NT2/D1 (cell line): Measurements from ENCODE around the gene MYLIP.

ENCODE experiments used
- DNase-seq: peaks from one replicate; pipeline ENCODE4 v3.0.0-alpha.2; 2011; ENCODE audit warnings: low read depth, low spot score
- H3K27me3 ChIP-seq: 2 replicates; pipeline ENCODE4 v1.6.0; 2011; ENCODE audit warnings: mild to moderate bottlenecking; ENCODE audit not compliant: insufficient read length, insufficient read depth
- H3K36me3 ChIP-seq: 2 replicates; pipeline ENCODE4 v1.6.1; 2011; ENCODE audit warnings: mild to moderate bottlenecking, low read length, mixed read lengths; ENCODE audit not compliant: insufficient read depth, insufficient read length
- H3K4me1 ChIP-seq: 2 replicates; pipeline ENCODE4 v1.5.1; 2011; ENCODE audit not compliant: insufficient read depth, insufficient read length
- H3K4me3 ChIP-seq: 2 replicates; pipeline ENCODE4 v1.5.1; 2011; ENCODE audit warnings: low read depth; ENCODE audit not compliant: insufficient read length
- H3K9ac ChIP-seq: 2 replicates; pipeline ENCODE4 v1.6.0; 2011; ENCODE audit warnings: low read depth; ENCODE audit not compliant: insufficient read length
- H3K9me3 ChIP-seq: 2 replicates; pipeline ENCODE4 v1.5.1; 2011; ENCODE audit warnings: mild to moderate bottlenecking, low read length; ENCODE audit not compliant: insufficient read depth
- SUZ12 ChIP-seq: IDR thresholded peaks from 2 replicates; pipeline ENCODE4 v1.6.1; 2011; ENCODE audit not compliant: insufficient read length, insufficient read depth; ENCODE audit errors: extremely low read depth
- YY1 ChIP-seq: IDR thresholded peaks from 2 replicates; pipeline ENCODE4 v1.6.1; 2011; ENCODE audit not compliant: insufficient read length, insufficient read depth
- ZNF274 ChIP-seq: IDR thresholded peaks from 2 replicates; pipeline ENCODE4 v1.6.1; 2011; ENCODE audit warnings: mild to moderate bottlenecking, low read depth, low read length

Gene MYLIP

DNA sequence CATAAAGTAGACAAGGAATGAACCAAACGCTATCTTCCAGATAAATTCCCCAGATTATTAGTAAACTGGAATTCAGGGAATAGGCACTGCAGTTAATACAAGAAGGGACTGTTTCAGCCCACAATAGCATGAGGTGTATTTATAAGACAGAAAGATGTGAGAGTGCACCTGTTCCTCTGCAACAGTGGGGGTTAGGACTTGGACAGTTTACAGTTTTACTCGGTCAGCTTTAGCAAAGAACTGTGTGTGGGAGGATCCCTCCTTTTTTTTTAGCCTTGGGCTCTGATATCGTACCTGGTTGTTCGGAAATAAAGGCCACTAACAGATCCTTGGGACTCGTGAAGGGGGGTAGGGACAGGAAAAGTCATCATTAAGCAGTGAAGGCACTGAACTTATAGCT lies 2.0 kb upstream of the MYLIP start:
- no peaks in the 10 kb centered on the region for H3K27me3 ChIP-seq
- H3K9ac ChIP-seq, result no peak overlapping the region
- DNase-seq, result no peak
- no peak overlapping the region for H3K4me3 ChIP-seq
- TF ChIP-seq SUZ12, result no peak
- TF ChIP-seq ZNF274, result no peak
- H3K9me3 ChIP-seq, result no peaks in the 10 kb centered on the region
- no peaks in the 10 kb centered on the region for H3K36me3 ChIP-seq
- no peaks in the 10 kb centered on the region for H3K4me1 ChIP-seq

DNA sequence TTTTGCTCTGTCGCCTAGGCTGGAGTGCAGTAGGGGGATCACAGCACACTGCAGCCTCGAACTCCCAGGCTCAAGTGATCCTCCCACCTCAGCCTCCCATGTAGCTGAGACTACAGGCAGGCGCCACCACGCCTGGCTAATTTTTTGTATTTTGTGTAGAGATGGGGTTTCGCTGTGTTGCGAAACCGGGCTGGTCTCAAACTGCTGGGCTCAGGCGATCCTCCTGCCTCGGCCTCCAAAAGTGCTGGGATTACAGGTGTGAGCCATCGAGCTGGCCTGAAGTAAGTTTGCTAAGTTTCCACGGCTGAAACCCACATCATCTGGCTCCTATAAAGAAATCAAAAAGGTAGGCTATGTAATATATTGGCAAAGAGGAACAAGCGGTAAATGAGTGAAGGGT lies 1.4 kb upstream of the MYLIP start:
- no peaks in the 10 kb centered on the region for H3K9me3 ChIP-seq
- H3K36me3 ChIP-seq, result no peaks in the 10 kb centered on the region
- TF ChIP-seq SUZ12 (no peak), ZNF274 (no peak), YY1 (no peak)
- H3K9ac ChIP-seq, result no peak overlapping the region
- DNase-seq, result no peak
- no peak overlapping the region for H3K4me3 ChIP-seq
- no peaks in the 10 kb centered on the region for H3K27me3 ChIP-seq
- no peaks in the 10 kb centered on the region for H3K4me1 ChIP-seq

DNA sequence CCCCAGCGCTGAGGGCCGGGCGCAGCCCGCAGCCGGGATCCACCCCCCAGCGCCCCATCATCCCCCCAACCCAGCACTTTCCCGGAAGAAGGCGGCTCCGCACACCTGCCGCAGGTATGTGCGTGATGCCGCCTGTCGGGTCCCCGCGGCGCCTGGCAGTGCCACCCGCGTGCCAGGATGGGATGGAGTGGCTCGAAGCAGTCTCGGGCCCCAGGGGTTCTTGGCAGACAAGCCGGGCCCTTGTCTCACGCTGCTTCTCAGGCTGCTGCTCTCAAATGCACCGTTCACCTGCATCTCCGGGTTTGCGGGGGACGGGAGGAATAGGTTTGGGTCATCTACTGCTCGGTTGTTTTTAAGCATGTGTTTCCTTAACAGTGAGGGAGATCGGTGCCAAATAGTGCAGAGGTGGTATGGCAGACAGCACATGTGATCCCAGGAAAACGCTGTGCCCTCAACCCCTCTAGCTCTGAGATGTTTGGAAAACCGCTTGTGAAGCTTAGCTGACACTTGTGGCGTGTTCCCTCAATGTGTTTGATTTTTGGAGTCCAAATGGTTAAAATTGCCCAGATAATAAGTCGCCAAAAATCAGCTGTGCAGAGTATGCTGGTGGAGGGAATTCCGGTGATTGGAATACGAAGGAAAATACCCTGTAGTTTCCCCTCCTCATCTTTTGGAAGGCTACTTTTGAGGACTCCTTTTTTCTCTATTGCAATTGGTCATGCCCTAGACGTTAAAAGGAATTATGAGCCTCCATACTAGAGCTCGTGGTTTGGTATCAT lies 926 bp downstream of the MYLIP start:
- no peak for TF ChIP-seq ZNF274
- DNase-seq, result no peak

DNA sequence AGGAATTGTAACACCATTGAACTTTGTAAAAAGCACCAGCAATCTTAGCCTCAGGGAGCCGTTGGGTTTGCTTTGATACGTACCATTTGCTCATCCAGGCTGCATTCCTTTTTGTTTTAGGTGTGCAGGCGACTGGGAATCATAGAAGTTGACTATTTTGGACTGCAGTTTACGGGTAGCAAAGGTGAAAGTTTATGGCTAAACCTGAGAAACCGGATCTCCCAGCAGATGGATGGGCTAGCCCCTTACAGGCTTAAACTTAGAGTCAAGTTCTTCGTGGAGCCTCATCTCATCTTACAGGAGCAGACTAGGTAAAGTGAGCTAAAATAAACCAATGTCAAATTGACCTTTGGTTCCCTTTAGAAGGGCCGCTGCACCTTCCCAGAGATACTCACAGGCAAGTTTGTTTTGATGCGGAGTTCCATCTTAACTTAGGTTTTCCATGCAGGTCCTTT lies 1.6 kb downstream of the MYLIP start:
- Histone ChIP-seq H3K4me3 (peak overlapping the region; percentile 88), H3K4me1 (no peaks in the 10 kb centered on the region), H3K9ac (peak overlapping the region; percentile 94), H3K36me3 (no peaks in the 10 kb centered on the region), H3K9me3 (no peaks in the 10 kb centered on the region), H3K27me3 (no peaks in the 10 kb centered on the region)
- TF ChIP-seq ZNF274 (no peak), SUZ12 (no peak), YY1 (no peak)
- no peak for DNase-seq

More for the DNA sequence above, 926 bp downstream of the MYLIP start:
- no peaks in the 10 kb centered on the region for H3K27me3 ChIP-seq
- H3K4me1 ChIP-seq, result no peaks in the 10 kb centered on the region
- H3K9ac ChIP-seq, result peak overlapping the region; percentile 94
- H3K36me3 ChIP-seq, result no peaks in the 10 kb centered on the region
- H3K4me3 ChIP-seq, result peak overlapping the region; percentile 88
- no peaks in the 10 kb centered on the region for H3K9me3 ChIP-seq

DNA sequence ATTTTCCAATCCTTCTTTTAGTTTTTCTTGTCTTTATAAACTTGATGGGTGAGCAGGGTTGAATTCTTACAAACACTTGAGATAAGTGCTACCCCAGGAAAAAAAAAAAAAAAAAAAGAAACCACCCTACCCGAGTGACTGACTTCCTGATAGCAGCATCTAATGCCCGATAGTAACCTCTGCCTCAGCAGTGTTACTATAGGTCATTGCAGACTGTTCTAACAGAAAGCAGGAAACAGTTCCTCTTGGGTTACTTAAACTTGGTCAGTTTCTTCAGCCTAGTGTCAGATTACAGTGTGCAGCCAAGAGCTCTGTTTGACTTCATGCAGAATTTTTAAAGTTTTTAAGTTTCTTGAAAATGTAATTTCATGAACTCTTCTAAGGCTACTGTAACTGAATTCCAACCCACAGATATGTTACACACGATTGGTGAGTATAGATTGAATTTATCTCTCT lies 2.1 kb downstream of the MYLIP start:
- H3K4me3 ChIP-seq, result peak overlapping the region; percentile 88
- H3K4me1 ChIP-seq, result no peaks in the 10 kb centered on the region
- no peaks in the 10 kb centered on the region for H3K36me3 ChIP-seq
- no peaks in the 10 kb centered on the region for H3K9me3 ChIP-seq
- no peak overlapping the region for H3K9ac ChIP-seq
- DNase-seq, result peak; percentile 6
- no peaks in the 10 kb centered on the region for H3K27me3 ChIP-seq
- TF ChIP-seq YY1 (no peak), ZNF274 (no peak), SUZ12 (no peak)

DNA sequence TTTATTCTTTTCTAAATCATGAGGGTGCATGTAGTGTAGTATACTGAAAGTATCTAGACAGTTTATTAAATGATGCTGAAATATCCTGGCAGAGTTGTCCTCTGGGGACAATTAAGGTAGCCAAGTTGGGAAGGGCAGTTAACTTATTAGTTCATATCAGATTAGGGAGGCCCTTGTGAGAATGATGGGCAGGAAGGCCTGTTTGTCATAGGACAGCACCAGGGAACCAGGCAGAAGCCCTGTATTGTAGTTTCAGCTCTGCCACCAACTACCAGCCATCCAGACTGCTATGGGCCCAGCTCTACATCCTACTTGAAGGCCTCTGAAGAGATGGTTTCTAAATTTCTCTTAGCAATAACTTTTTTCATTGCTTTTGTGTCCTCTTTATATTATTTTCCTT lies 4.0 kb downstream of the MYLIP start:
- Histone ChIP-seq H3K36me3 (no peaks in the 10 kb centered on the region), H3K9ac (no peak overlapping the region), H3K9me3 (no peaks in the 10 kb centered on the region), H3K4me3 (no peak overlapping the region), H3K27me3 (no peaks in the 10 kb centered on the region), H3K4me1 (no peaks in the 10 kb centered on the region)
- no peak for DNase-seq
- no peak for TF ChIP-seq ZNF274
- TF ChIP-seq YY1, result no peak
- no peak for TF ChIP-seq SUZ12

DNA sequence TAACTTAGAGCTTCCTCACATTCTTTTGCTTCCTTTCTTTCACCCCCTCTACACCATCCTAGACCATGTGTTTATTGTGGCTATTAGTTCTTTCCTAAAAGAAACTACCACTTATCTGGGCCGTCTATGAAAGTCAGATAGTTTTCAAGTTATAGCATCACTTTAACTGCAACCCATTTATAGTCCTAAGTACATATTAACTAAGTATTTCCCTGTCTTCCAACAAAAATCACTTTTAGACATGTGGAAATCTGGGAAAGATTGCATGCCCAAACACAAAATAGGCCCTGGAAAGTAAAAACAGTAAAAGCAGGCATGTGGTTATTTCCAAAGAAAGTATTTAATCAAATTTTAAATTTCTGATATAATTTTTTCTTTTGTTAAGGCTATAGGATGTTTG lies 5.5 kb downstream of the MYLIP start:
- H3K36me3 ChIP-seq, result no peaks in the 10 kb centered on the region

More for the DNA sequence above, 5.5 kb downstream of the MYLIP start:
- H3K4me1 ChIP-seq, result no peaks in the 10 kb centered on the region
- H3K9ac ChIP-seq, result no peak overlapping the region
- TF ChIP-seq ZNF274 (no peak), YY1 (no peak)
- no peak for DNase-seq
- H3K4me3 ChIP-seq, result no peak overlapping the region
- no peaks in the 10 kb centered on the region for H3K27me3 ChIP-seq
- H3K9me3 ChIP-seq, result no peaks in the 10 kb centered on the region
